ENCODE data around the gene TLE3. TPM values are rescaled to one million over a fixed set of nuclear protein-coding genes. Genes with fewer than 3 reads are reported as not detected.

The TLE3 gene
- polyA plus RNA-seq, 1 experiment = 3.7 TPM

DNA sequence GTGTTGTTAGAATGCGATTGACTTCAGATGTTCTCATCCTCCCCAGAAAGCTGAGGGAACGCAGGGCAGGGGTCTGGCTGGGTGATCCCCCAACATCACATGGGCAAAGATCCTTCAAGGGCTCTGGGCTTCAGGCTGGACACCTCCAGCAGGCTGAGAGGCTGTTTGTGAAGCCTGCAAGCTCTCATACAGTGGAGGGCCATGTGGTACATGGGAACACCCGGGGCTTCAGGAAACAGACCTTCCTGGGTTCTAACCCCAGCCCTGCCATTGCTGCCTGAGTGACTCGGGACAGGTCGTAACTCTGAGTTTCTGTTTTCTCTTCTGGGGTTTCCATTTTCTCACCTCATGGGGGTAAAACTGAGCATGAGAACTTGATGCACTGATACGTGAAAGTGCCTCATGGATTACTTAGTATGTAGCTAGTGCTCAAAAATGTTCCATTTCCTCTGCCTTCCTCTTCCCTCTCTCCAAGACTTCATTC is 81.2 kb downstream of the TLE3 start:
- TF ChIP-seq CTCF (IDR thresholded peaks at IDR 0.05; ENCODE audit: insufficient read depth, low read depth, low read length) = no peak
- Histone ChIP-seq H3K4me3 (ENCODE audit: low read depth, low read length) (no peak overlapping the region), H3K27me3 (ENCODE audit: control insufficient read depth, insufficient read depth, low read length) (peaks cover 44% of the 10 kb centered on the region), H3K36me3 (ENCODE audit: control insufficient read depth, insufficient read depth, low read length) (no peaks in the 10 kb centered on the region)
- DNase-seq (ENCODE audit: low read depth) = no peak
- CTCF ChIA-PET = no interaction called here
- POLR2A ChIA-PET = no interaction called here

DNA sequence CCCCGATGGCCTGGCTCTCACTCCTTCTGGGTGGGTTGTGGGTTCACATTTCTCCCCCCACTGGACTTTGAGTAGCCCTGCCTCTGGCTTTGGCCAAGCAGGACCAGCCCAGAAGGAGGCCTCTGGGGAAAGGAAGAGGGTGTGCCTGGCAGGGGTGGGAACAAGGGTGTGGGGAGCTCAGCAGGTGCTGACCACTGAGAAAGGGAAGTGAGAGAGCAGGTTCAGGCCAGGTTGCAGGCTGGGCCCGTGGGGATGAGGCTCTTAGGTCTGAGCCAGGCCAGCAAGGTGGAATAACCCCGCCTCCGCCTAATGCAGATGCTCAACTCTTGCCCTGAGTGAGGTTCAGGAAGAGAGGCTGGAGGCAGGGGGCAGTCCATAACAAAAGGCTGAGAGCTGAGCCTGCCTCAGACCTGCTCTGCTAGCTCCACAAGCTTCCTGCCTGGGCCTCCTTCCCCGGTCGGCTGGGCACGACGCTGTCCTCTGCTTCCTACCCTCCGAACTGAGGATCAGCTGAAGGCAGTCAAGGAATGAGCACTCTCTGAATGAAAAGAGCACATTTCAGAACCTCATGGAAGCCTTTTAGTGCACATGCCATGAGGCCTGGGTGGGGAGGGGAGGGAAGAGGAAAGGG is 82.7 kb downstream of the TLE3 start:
- CTCF ChIA-PET = interaction anchor here (0.5 kb wide), 1 partner anchor 686 kb away, joined by 3 read pairs; no protein-coding TSS in a partner anchor
- POLR2A ChIA-PET = no interaction called here
- peaks cover 41% of the 10 kb centered on the region for H3K27me3 ChIP-seq (ENCODE audit: control insufficient read depth, insufficient read depth, low read length)
- H3K36me3 ChIP-seq (ENCODE audit: control insufficient read depth, insufficient read depth, low read length) = no peaks in the 10 kb centered on the region
- no peak for DNase-seq (ENCODE audit: low read depth)
- H3K4me3 ChIP-seq (ENCODE audit: low read depth, low read length) = no peak overlapping the region
- no peak for TF ChIP-seq CTCF (IDR thresholded peaks at IDR 0.05; ENCODE audit: insufficient read depth, low read depth, low read length)

DNA sequence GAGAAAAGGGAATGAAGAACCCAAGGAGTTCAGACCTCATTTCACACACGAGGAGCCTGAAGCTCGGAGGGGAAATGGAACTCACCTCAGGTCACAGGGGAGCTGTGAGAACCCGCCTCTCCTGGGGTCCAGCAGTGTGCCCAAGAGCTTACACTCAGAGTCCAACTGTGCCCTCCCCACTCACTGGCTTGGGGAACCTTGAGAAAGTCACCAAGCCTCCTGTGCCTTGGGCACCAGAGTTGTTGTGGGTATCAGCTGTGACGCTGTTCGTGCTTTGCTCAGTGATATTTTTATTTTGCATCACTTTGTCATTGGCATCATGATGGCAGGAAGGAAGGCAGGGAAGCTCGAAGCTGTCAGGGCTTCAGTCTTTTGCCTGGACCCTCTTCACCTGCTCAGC is 83.4 kb downstream of the TLE3 start:
- Histone ChIP-seq H3K36me3 (ENCODE audit: control insufficient read depth, insufficient read depth, low read length) (no peaks in the 10 kb centered on the region), H3K27me3 (ENCODE audit: control insufficient read depth, insufficient read depth, low read length) (peaks cover 40% of the 10 kb centered on the region), H3K4me3 (ENCODE audit: low read depth, low read length) (no peak overlapping the region)
- DNase-seq (ENCODE audit: low read depth) = no peak
- ChIA-PET CTCF (no interaction called here), POLR2A (no interaction called here)
- no peak for TF ChIP-seq CTCF (IDR thresholded peaks at IDR 0.05; ENCODE audit: insufficient read depth, low read depth, low read length)

DNA sequence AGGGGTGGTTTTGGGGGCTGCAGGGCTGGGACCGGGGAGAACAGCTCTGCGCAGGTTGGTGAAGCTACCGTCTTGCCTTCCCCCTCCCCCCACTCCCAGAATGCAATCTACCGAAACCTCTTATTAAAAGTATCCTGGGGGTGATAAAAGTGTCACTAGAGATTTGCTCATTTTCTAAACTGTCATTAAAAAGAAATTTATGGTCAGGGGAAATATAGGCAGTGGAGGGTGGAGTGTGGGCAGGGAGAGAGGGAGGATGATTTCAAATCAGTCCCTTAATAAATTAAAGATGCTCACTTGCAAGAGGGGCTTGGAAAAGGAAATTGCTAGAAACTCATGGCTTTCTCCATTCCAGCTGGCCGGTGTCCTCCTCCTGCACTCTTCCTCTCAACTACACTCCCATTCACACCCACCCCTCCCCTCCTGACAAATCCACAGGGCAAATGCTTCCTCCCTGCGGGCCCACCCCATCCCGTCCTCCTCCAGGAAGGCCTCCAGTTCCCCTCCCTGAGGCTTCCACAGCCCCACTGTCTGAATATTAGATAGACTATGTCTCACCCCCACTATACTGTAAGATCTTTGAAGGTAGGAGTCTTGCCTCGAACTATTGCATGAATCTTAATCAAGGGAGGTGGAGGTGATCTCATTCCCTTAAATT is 83.9 kb downstream of the TLE3 start:
- no peak for TF ChIP-seq CTCF (IDR thresholded peaks at IDR 0.05; ENCODE audit: insufficient read depth, low read depth, low read length)
- CTCF ChIA-PET = no interaction called here
- peaks cover 37% of the 10 kb centered on the region for H3K27me3 ChIP-seq (ENCODE audit: control insufficient read depth, insufficient read depth, low read length)

GRCh38 chr15:70012895-70013294 is 84.8 kb downstream of the TLE3 start:
- CTCF ChIA-PET = no interaction called here
- no peak for DNase-seq (ENCODE audit: low read depth)
- Histone ChIP-seq H3K4me3 (ENCODE audit: low read depth, low read length) (no peak overlapping the region), H3K36me3 (ENCODE audit: control insufficient read depth, insufficient read depth, low read length) (no peaks in the 10 kb centered on the region), H3K27me3 (ENCODE audit: control insufficient read depth, insufficient read depth, low read length) (peaks cover 35% of the 10 kb centered on the region)
- POLR2A ChIA-PET = no interaction called here
- TF ChIP-seq CTCF (IDR thresholded peaks at IDR 0.05; ENCODE audit: insufficient read depth, low read depth, low read length) = no peak

More for the DNA sequence above, 83.9 kb downstream of the TLE3 start:
- no peak for DNase-seq (ENCODE audit: low read depth)
- Histone ChIP-seq H3K4me3 (ENCODE audit: low read depth, low read length) (no peak overlapping the region), H3K36me3 (ENCODE audit: control insufficient read depth, insufficient read depth, low read length) (no peaks in the 10 kb centered on the region)
- POLR2A ChIA-PET = no interaction called here

Measured in BJ (cell line).